Fibroblast of the aortic adventitia (primary cell): ENCODE results near the gene FBLN5. TPM values are rescaled to one million over a fixed set of nuclear protein-coding genes. Genes with fewer than 3 reads are reported as not detected.
"Not testable (repeated sequence)": the region's sequence is repeated elsewhere in the genome, so short reads cannot be mapped to it uniquely, and the experiment has no call there.

Experiments used
- DNase-seq: peaks from one replicate; pipeline ENCODE4 v3.0.0-alpha.2; 2010; ENCODE audit warnings: low read depth
- H3K4me3 ChIP-seq: 2 replicates; pipeline ENCODE4 v1.5.1; 2011; ENCODE audit warnings: low read depth, mild to moderate bottlenecking, control low read depth, low read length, moderate library complexity
- total RNA-seq: library from RNA; depleted of rRNA; stranded (reverse); fragments of >200 nt; gene quantifications from 2 replicates; pipeline ENCODE4 v1.2.3, GENCODE V29; 2012; ENCODE audit warnings: low replicate concordance
- TF ChIP-seq, protein P1 (sequence below): IDR thresholded peaks from 2 replicates; pipeline ENCODE4 v1.5.1; 2011; ENCODE audit warnings: mild to moderate bottlenecking, low read length, control low read depth, inconsistent platforms; ENCODE audit not compliant: insufficient read depth

Gene FBLN5
- total RNA-seq, 1 donor, result 137 TPM

DNA sequence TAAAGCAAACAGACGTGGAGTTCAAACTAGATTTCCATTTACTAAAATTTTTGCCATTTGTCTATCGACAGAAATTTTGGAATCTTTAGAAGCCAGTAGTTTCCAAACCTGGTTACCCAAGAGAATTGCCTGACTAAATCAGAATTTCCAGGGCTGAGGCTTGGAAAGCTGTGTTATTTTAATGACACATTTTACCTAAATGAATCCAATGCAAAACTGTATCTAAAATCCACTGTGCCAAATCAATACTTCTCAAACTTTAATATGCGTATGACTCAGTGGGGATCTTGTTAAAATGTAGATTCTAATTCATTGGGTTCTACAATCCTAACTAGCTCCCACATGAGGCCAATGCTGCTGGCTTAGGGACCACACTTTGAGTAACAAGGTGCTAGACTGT lies 45.2 kb downstream of the FBLN5 start:
- DNase-seq, result peak; percentile 22
- no peak overlapping the region for H3K4me3 ChIP-seq
- TF ChIP-seq, protein P1, sequence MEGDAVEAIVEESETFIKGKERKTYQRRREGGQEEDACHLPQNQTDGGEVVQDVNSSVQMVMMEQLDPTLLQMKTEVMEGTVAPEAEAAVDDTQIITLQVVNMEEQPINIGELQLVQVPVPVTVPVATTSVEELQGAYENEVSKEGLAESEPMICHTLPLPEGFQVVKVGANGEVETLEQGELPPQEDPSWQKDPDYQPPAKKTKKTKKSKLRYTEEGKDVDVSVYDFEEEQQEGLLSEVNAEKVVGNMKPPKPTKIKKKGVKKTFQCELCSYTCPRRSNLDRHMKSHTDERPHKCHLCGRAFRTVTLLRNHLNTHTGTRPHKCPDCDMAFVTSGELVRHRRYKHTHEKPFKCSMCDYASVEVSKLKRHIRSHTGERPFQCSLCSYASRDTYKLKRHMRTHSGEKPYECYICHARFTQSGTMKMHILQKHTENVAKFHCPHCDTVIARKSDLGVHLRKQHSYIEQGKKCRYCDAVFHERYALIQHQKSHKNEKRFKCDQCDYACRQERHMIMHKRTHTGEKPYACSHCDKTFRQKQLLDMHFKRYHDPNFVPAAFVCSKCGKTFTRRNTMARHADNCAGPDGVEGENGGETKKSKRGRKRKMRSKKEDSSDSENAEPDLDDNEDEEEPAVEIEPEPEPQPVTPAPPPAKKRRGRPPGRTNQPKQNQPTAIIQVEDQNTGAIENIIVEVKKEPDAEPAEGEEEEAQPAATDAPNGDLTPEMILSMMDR, result no peak

DNA sequence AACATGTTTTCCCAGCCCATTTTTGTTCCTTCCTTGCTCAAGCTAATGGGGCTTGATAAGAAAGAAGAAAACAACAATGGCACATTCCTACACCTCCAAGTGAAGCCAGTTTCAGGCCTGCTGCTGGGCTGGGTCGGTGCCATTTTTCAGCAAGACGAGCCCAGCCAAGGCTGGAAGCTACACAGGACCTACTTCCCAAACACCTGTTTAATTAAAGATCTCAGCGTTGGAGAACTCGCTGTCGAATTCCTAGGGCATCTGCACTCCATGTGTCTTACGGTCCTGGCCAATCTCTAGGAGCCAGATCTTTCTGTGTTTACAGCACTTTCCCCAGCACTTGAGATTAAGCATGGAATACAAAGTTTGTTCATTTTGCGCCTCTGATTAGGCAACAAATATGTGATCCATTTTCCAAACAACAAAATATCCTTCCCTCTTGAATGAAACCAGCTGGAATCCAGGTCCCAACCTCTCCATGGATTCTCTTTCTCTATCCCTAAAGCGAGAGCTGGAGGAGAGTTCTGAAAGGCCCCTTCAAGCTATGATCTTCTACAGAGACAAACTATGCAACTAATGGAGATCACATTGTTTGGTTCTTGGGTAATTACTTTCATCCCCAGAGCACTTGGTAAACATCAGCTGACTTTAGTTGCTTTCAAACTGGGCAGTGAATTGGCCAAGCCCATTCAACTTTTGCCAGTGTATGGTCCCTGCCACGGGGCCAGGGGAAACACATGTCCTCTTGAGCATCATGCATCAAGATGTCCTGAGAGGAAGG lies 45.9 kb downstream of the FBLN5 start:
- peak; percentile 81 for DNase-seq
- H3K4me3 ChIP-seq, result no peak overlapping the region
- TF ChIP-seq, protein P1, result no peak

DNA sequence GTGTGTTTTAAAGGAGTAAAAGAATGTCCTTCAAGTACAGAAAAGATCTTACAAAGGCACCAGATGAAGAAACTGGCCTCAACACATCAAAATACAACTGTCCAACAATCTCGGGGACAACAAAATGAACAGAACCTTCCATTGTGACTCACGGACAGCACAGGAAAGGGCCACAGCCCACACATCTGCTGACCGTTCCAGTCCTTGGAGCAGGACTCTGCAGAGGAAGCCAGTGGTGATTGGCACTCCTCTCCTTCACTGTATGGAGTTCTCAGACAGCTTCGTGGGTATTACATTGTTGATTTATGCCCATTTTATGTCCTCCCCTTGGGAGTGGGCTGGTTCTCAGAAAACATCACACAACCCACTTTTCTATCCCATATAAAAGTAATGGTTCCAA lies 47.7 kb downstream of the FBLN5 start:
- peak; percentile 10 for DNase-seq
- H3K4me3 ChIP-seq, result no peak overlapping the region
- TF ChIP-seq, protein P1, result no peak

DNA sequence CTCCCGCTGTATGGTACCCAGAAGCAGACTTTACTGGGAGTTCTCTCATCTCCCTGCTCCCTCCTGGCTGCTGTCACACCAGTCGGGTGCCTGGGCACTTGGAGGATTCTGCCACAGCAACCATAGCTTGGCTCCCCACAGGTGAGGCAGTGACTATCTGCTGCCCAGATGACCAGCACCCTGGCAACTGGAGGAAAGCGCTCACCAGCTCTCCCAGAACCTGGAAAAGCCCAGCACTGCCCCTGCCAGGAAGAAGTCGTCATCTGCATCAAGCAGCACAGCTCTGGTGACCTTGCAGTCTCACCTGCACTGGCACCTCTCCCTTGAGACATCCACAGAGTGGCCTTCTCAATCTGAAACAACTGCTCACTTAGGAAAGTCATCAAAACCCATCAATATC lies 48.3 kb downstream of the FBLN5 start:
- TF ChIP-seq, protein P1, result no peak
- DNase-seq, result no peak
- no peak overlapping the region for H3K4me3 ChIP-seq

DNA sequence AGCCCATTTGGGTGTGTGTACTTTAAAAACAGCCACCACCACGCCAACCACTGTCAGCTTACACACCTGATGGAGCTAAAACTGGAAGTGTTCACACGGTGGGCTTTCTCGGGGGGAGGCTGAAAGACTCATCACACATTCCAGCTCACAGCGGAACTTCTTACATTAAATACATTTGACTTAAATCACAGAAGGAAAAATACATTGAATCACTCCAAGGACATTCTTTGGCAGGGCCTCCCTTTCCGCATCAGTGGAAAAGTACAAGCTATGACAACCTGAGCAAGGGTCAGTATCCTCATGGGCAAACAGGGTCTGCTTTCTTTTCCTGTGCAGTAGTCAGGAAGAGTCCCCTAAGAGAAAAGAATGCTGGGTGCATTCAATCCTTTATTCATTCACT lies 49.1 kb downstream of the FBLN5 start:
- H3K4me3 ChIP-seq, result no peak overlapping the region
- TF ChIP-seq, protein P1, result no peak

DNA sequence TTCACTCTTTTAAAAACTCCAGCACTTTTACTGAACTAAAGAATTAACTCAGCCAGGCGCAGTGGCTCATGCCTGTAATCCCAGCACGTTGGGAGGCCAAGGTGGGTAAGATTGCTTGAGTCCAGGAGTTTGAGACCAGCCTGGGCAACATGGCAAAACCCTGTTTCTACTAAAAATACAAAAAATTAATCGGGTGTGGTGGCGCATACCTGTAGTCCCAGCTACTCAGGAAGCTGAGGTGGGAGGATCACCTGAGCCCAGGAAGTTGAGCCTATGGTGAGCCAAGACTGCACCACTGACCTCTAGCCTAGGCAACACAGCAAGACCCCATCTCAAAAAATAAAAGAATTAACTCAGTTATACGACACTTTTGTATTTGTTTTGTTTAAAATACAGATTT lies 49.8 kb downstream of the FBLN5 start:
- not testable (repeated sequence) for H3K4me3 ChIP-seq, DNase-seq

More for the DNA sequence above, 49.1 kb downstream of the FBLN5 start:
- no peak for DNase-seq

DNA sequence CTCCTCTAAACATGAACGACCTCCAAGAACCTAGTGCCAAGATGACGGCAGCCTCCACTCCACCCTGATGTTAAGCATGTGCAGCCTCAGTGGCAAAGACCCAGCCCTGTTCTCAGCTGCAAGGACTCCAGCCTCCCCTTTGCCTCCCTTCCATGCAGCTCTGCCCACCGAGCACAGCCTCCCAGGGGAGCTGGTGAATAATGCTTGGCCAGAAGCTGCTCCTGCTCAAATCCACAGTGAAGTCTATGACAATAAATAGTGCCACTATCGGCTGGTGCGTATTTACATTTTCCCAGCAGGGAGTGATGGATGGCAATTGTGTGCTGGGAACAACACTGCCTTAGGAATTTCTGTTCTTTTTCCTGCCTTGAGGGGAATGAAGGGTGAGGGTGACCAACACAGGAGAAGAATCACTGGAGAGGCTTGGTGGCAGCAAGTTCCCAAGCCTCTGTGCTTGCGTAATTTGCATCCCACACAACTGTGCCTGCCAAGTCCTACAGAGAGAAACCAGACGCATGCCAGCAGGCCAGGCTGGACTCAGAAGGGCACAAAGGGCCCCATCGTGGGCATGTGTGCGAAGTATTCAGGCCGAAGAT lies 50.3 kb downstream of the FBLN5 start:
- no peak overlapping the region for H3K4me3 ChIP-seq
- DNase-seq, result peak; percentile 75
- TF ChIP-seq, protein P1, result no peak
